HUES64 (cell line): ENCODE data around the gene SPIN1.
"Not testable (repeated sequence)": the region's sequence is repeated elsewhere in the genome, so short reads cannot be mapped to it uniquely, and the experiment has no call there.

Source experiments
- H3K27ac ChIP-seq: 2 replicates; pipeline ENCODE4 v1.7.0; 2013; ENCODE audit warnings: low read depth, low read length, inconsistent platforms
- H3K27me3 ChIP-seq: 2 replicates; pipeline ENCODE4 v1.6.1; 2013; ENCODE audit warnings: mild to moderate bottlenecking, low read length; ENCODE audit not compliant: insufficient read depth
- H3K36me3 ChIP-seq: 2 replicates; pipeline ENCODE4 v1.6.1; 2013; ENCODE audit warnings: mild to moderate bottlenecking, low read length; ENCODE audit not compliant: insufficient read depth
- H3K4me1 ChIP-seq: 2 replicates; pipeline ENCODE4 v1.6.1; 2013; ENCODE audit warnings: mild to moderate bottlenecking, low read length, moderate library complexity; ENCODE audit not compliant: insufficient read depth
- H3K4me3 ChIP-seq: 2 replicates; pipeline ENCODE4 v1.5.1; 2013; ENCODE audit warnings: mild to moderate bottlenecking, low read length, moderate library complexity
- H3K9ac ChIP-seq: 2 replicates; pipeline ENCODE4 v1.6.1; 2013; ENCODE audit warnings: mild to moderate bottlenecking, low read depth, low read length
- H3K9me3 ChIP-seq: 2 replicates; pipeline ENCODE4 v1.6.1; 2013; ENCODE audit warnings: low read depth, low read length; ENCODE audit not compliant: insufficient read depth
- WGBS: fragments of 150-250, 120-280 bp; methylation state at CpG from one replicate; pipeline ENCODE4 v1.1.7; 2013; ENCODE audit warnings: missing lambda C conversion rate; 5-methylcytosine and 5-hydroxymethylcytosine counted together

The SPIN1 gene

DNA sequence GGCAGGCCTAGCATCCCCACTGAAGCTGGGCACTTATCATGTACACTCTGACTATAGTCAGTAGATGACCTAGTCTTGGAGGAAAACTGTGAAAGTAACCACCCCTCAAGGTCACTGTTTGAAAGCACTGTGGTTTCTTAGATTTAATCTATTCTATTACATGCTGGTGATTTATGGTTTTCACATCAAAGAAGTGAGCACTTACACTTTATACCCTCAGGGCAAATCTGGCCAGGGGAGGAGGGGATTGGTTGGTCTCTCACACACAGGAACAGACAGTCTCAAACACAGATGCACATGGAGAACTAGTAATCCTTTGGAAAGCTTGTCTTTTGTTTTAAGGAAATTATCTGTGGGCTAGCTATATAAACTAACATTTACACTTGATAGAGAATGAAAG is 17.9 kb upstream of the SPIN1 start:
- H3K36me3 ChIP-seq, result no peaks in the 10 kb centered on the region
- H3K9me3 ChIP-seq, result peaks cover 10% of the 10 kb centered on the region
- no peak overlapping the region for H3K4me3 ChIP-seq
- 0 out of 2 replicates have a peak, but pooled peaks cover 2% of the 10 kb centered on the region for H3K4me1 ChIP-seq
- no peaks in the 10 kb centered on the region for H3K27me3 ChIP-seq
- no peak overlapping the region for H3K27ac ChIP-seq
- no peak overlapping the region for H3K9ac ChIP-seq

DNA sequence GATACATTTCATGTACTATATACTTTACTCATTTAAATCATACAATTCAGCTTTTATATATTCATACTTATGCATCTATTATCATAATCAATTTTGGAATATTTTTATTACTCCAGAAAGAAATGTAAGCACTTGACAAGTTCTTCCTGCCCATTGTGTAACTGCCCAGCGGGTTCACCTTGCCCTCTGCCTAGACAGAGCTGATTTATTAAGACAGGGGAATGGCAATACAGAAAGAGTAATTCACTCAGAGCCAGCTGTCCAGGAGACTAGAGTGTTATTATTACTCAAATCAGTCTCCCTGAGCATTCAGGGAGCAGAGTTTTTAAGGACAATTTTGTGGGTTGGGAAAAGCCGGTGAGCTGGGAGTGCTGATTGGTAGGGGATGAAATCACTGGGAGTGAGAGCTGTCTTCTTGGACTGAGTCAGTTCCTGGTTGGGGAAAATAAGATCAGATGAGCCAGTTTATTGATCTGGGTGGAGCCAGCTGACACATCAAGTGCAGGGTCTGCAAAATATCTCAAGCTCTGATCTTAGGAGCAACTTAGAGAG is 16.1 kb upstream of the SPIN1 start:
- no peaks in the 10 kb centered on the region for H3K36me3 ChIP-seq
- no peaks in the 10 kb centered on the region for H3K27me3 ChIP-seq
- H3K9me3 ChIP-seq, result peaks cover 10% of the 10 kb centered on the region
- no peak overlapping the region for H3K9ac ChIP-seq
- H3K4me3 ChIP-seq, result no peak overlapping the region
- 0 out of 2 replicates have a peak, but pooled peaks cover 2% of the 10 kb centered on the region for H3K4me1 ChIP-seq
- 70% methylated on average over 2 of the region's 2 CpGs for WGBS
- H3K27ac ChIP-seq, result no peak overlapping the region

DNA sequence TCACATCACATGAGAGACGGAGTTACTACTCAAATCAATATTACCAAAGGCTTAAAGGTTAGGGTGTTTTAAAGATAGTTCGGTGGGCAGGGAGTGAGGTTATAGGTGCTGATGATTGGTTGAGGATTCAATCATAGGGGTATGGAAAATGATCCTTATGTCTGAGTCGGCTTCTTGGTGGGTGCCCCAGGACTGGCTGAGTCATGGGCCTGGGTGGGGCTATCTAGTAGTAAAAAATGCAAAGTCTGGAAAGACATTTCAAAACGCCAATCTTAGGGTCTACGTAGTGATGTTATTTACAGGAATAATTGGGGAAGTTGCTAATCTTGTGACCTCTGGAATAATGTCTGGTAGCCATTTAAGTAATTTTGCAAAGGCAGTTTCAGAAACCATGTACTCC is 15.2 kb upstream of the SPIN1 start:
- peaks cover 7% of the 10 kb centered on the region for H3K4me1 ChIP-seq
- H3K36me3 ChIP-seq, result no peaks in the 10 kb centered on the region
- H3K9me3 ChIP-seq, result peaks cover 3% of the 10 kb centered on the region; the same call in 1 of the 2 replicates
- 91% methylated on average over 4 of the region's 5 CpGs for WGBS
- no peak overlapping the region for H3K9ac ChIP-seq
- no peak overlapping the region for H3K4me3 ChIP-seq
- no peak overlapping the region for H3K27ac ChIP-seq
- H3K27me3 ChIP-seq, result no peaks in the 10 kb centered on the region

DNA sequence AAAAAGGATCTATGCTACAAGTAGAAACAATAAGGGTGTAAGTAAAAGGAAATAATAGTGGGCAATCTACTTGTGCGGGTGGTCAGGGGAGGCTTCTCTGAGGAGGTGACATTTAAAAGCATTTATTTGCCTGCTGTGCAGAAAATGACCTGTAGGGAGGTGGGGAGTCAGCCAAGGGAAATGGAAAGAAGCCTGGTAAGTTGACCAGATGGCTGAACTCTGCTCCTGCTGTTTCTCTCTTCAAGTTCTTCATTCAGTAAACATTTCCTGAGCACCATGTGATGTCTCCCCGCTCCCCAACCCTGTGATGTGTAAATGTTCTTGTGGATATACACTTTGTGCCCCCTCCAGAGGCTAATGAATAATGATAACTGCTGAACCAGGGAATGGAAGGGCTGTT is 9.9 kb upstream of the SPIN1 start:
- Histone ChIP-seq H3K9ac (no peak overlapping the region), H3K27ac (no peak overlapping the region), H3K36me3 (no peaks in the 10 kb centered on the region), H3K4me1 (peaks cover 23% of the 10 kb centered on the region), H3K27me3 (no peaks in the 10 kb centered on the region), H3K4me3 (no peak overlapping the region), H3K9me3 (no peaks in the 10 kb centered on the region)
- WGBS, result 23% methylated on average over 2 of the region's 2 CpGs

DNA sequence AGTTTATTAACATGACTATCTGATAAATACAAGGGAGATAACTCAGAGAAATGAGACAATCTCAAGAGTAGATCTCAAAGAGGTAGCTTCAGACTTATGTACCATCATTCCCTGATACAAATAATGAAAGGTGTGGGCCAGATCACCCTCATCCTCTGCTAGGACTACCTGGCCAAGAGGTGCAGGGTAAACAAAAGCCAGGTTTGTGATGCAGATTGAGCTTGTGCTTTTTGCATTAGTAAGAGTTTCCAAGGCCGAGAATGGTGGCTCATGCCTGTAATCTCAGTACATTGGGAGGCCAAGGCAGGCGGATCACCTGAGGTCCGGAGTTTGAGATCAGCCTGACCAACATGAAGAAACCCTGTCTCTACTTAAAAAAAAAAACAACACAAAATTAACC is 8.9 kb upstream of the SPIN1 start:
- 46% methylated on average over 3 of the region's 3 CpGs for WGBS
- peak overlapping the region; percentile 54 for H3K27ac ChIP-seq
- H3K36me3 ChIP-seq, result no peaks in the 10 kb centered on the region
- no peak overlapping the region; the same call in 1 of the 2 replicates for H3K9ac ChIP-seq
- H3K4me1 ChIP-seq, result peaks cover 23% of the 10 kb centered on the region
- no peaks in the 10 kb centered on the region for H3K9me3 ChIP-seq
- H3K27me3 ChIP-seq, result no peaks in the 10 kb centered on the region
- no peak overlapping the region for H3K4me3 ChIP-seq

DNA sequence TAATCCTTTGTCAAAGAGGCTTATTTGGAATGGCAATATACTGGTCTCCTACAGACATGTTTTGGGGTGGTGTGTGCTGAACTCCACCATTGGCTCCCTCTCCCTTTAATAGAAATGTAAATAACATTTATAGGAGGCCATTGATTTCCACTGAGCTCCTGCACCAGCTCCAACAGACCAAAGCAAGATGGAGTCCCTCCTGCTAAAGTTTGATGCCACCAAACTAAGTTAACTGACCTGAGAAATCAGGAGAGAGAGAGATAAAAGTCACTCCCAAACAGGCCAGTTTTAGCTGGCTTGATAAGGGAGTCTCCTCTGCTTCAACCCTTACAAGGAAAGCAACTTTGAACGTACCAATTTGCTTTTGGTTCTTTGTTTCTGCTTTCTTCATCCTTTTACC is 8.1 kb upstream of the SPIN1 start:
- Histone ChIP-seq H3K36me3 (no peaks in the 10 kb centered on the region), H3K27ac (peak overlapping the region; percentile 81), H3K27me3 (no peaks in the 10 kb centered on the region), H3K4me3 (no peak overlapping the region), H3K9me3 (no peaks in the 10 kb centered on the region), H3K9ac (no peak overlapping the region), H3K4me1 (peaks cover 23% of the 10 kb centered on the region)
- WGBS, result 81% methylated on average over 1 of the region's 1 CpG

DNA sequence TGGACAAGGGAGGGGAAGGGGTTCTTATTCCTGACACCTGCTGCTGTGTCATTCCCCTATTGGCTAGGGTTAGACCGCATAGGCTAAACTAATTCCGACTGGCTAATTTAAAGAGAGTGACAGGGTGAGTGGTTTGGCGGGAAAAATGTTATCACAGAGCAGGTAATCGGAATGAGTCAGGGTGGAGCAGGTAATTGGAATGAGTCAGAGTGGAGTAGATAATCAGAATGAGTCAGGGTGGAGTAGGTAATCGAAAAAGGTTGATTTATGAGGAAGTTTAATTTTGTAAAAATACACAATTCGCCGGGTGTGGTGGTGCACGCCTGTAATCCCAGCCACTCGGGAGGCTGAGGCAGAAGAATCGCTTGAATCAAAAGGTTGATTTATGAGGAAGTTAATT is 6.9 kb upstream of the SPIN1 start:
- WGBS, result 94% methylated on average over 10 of the region's 10 CpGs
- not testable (repeated sequence) for H3K27me3 ChIP-seq, H3K27ac ChIP-seq, H3K9ac ChIP-seq, H3K36me3 ChIP-seq, H3K4me3 ChIP-seq, H3K9me3 ChIP-seq
- peaks cover 23% of the 10 kb centered on the region for H3K4me1 ChIP-seq

DNA sequence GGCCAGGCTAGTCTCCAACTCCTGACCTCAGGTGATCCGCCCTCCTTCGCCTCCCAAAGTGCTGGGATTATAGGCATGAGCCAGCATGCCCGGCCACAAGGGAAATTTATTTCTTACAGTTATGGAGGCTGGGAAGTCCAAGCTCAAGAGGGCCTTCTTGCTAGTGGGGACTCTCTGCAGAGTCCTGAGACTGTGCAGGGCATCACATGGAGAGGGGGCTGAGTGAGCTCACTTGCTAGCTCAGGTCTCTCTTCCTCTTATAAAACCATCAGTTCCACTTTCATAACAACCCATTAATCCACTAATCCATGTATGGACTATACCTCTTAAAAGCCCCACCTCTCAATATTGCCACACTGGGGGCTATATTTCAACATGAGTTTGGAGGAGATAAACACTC is 5.1 kb upstream of the SPIN1 start:
- Histone ChIP-seq H3K9me3 (no peaks in the 10 kb centered on the region), H3K27me3 (no peaks in the 10 kb centered on the region), H3K9ac (no peak overlapping the region), H3K4me1 (peaks cover 22% of the 10 kb centered on the region), H3K4me3 (no peak overlapping the region), H3K27ac (no peak overlapping the region), H3K36me3 (no peaks in the 10 kb centered on the region)
- WGBS, result 92% methylated on average over 3 of the region's 3 CpGs

DNA sequence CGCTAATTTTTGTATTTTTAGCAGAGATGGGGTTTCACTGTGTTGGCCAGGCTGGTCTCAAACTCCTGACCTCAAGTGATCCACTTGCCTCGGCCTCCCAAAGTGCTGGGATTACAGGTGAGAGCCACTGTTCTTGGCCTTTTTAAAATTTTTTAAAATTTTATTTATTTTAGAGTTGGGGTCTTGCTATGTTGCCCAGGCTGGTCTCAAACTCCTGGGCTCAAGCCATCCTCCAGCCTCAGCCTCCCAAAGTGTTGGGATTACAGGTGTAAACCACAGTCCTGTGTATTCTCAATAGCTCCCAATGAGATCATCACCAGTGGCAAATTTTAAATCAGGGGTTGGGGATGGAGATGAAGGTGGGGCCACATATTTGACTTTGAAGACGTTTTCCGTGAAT is 2.1 kb upstream of the SPIN1 start:
- H3K4me3 ChIP-seq, H3K9me3 ChIP-seq, H3K36me3 ChIP-seq, H3K9ac ChIP-seq, H3K27me3 ChIP-seq, H3K27ac ChIP-seq: not testable (repeated sequence)
- H3K4me1 ChIP-seq, result peaks cover 19% of the 10 kb centered on the region
- WGBS, result 88% methylated on average over 4 of the region's 4 CpGs

DNA sequence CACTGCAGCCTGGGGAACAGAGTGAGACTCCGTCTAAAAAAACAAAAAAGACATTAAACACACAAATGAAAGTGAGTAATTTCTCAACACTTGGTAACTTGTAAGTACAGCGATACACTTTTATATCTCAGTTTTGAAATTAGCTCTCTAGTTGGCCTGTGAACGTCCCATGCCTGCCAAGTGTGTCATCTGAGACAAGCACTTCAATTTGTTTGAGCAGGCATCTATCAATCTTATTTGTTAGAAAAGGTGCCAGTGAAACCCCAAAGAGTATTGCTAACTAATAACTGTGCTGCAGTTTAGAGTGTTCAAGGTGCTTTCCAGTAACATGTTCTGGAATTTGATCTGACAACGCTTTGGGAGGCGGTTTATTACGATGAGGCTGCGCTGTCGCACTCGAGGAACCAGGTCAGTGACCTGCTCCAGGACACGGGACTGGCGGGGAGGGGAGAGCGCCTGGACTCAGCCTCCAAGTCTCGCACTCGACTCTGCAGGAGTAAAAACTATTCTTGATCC is 1.1 kb upstream of the SPIN1 start:
- Histone ChIP-seq H3K9ac (peak overlapping the region; percentile 82), H3K4me3 (peak overlapping the region; percentile 74)

DNA sequence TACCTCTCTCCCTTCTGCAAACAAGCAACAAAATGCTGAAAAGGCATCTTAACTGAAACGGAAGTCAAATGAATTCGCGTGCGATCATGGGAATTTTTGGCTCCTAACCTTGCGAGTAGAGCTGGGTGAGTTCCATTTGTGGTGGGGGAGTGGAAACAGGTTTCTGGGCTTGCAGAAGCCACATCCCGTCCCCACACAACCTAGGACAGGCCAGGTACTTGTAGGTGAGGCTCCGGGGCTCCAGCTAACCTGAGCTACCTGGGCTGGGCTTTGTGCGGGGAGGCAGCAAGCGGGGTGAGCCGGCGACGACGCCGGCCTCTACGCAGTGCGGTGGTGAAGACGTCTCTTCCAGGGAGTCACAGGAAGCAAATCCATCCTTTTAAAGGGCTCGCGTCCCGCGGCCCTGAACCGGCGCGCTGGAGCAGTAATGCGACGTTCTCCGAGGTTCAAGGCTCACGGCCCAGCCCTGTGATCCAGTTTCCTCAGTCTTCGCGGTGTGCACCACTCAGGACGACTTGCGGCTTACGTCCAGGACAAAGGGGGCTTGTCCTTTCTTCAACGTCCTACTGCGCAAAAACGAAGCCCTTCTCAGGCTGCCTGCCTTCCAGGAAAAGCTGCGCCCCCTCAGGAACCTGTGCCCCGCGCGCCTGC is 567 bp upstream of the SPIN1 start:
- H3K4me1 ChIP-seq, result peaks cover 32% of the 10 kb centered on the region
- WGBS, result under 1% methylated on average over 40 of the region's 40 CpGs
- peak overlapping the region; percentile 82 for H3K9ac ChIP-seq
- peaks cover 13% of the 10 kb centered on the region for H3K36me3 ChIP-seq
- peak overlapping the region; percentile 74 for H3K4me3 ChIP-seq
- no peaks in the 10 kb centered on the region for H3K9me3 ChIP-seq
- no peaks in the 10 kb centered on the region for H3K27me3 ChIP-seq
- H3K27ac ChIP-seq, result peak overlapping the region; percentile 78

More for the DNA sequence above, 1.1 kb upstream of the SPIN1 start:
- Histone ChIP-seq H3K36me3 (peaks cover 11% of the 10 kb centered on the region), H3K27me3 (no peaks in the 10 kb centered on the region), H3K4me1 (peaks cover 26% of the 10 kb centered on the region), H3K9me3 (no peaks in the 10 kb centered on the region), H3K27ac (peak overlapping the region; percentile 78)
- 23% methylated on average over 14 of the region's 14 CpGs for WGBS
